ENCODE measurements around the gene TADA2A.

Gene TADA2A

GRCh38 chr17:37406635-37407461 lies at the start of gene TADA2A, which contains the start of gene ACACA:
TADA2A (plus strand) TSS chr17:37406886; CDS start chr17:37411366, 4,480 bp downstream.
ACACA (minus strand) TSS chr17:37406836; CDS start chr17:37406299, 537 bp downstream.
- peak within 1 kb of the TSS; percentile 93 for H3K4me3 ChIP-seq
- peak within 1 kb of the TSS; percentile 91 to 99 for H3K27ac ChIP-seq
- TF ChIP-seq CTCF (IDR thresholded peaks at IDR 0.05), result no peak
- peak; percentile 89 for DNase-seq (ENCODE audit: low spot score)

- peak overlapping the region; percentile 89 for H3K4me3 ChIP-seq
- H3K27ac ChIP-seq, result peak overlapping the region; percentile 88 to 92
- TF ChIP-seq CTCF (IDR thresholded peaks at IDR 0.05), result no peak
- peak; percentile 75 for DNase-seq (ENCODE audit: low spot score)
Measured at GRCh38 chr17:37358098-37358829, 48.4 kb upstream of the TADA2A start.

- DNase-seq (ENCODE audit: low spot score), result peak; percentile 97
- H3K4me3 ChIP-seq, result peak overlapping the region; percentile 89
- TF ChIP-seq CTCF (IDR thresholded peaks at IDR 0.05), result peak; percentile 35
Measured at GRCh38 chr17:37358830-37359681, 47.6 kb upstream of the TADA2A start.

GRCh38 chr17:37359682-37360188 lies 47.0 kb upstream of the TADA2A start:
- no peak for DNase-seq (ENCODE audit: low spot score)

More at GRCh38 chr17:37358830-37359681, 47.6 kb upstream of the TADA2A start:
- peak overlapping the region; percentile 88 to 92 for H3K27ac ChIP-seq

GRCh38 chr17:37360632-37361031 lies 46.1 kb upstream of the TADA2A start:
- Histone ChIP-seq H3K4me3 (no peak overlapping the region), H3K27ac (no peak overlapping the region)
- DNase-seq (ENCODE audit: low spot score), result no peak
- no peak for TF ChIP-seq CTCF (IDR thresholded peaks at IDR 0.05)

More at GRCh38 chr17:37359682-37360188, 47.0 kb upstream of the TADA2A start:
- TF ChIP-seq CTCF (IDR thresholded peaks at IDR 0.05), result no peak
- H3K27ac ChIP-seq, result peak overlapping the region; percentile 88 to 92
- peak overlapping the region; percentile 89 for H3K4me3 ChIP-seq

GRCh38 chr17:37361543-37361942 lies 45.1 kb upstream of the TADA2A start:
- H3K27ac ChIP-seq, result no peak overlapping the region
- H3K4me3 ChIP-seq, result no peak overlapping the region
- no peak for DNase-seq (ENCODE audit: low spot score)
- TF ChIP-seq CTCF (IDR thresholded peaks at IDR 0.05), result no peak

Data from coronary artery (tissue), 2 donors.